Cardiac septum (tissue), 1 donor: ENCODE results near the gene MTCH1. TPM values are rescaled to one million over a fixed set of nuclear protein-coding genes. Genes with fewer than 3 reads are reported as not detected.

Source experiments
- DNase-seq: peaks from one replicate; pipeline ENCODE4 v3.0.0-alpha.2; 2020; ENCODE audit warnings: low spot score
- intact Hi-C: fragments of 100-400 bp; cut with DNase I; formaldehyde crosslinking; loops from one replicate; pipeline ENCODE4 v1.14.0; 2022
- long read RNA-seq: library from polyadenylated mRNA; unstranded; transcript quantifications from one replicate; pipeline ENCODE4 v2.0.0, GENCODE V29; 2021
- total RNA-seq: library from RNA; stranded (reverse); fragmentation: NEBNext Ultra II Directional; extraction: Animal tissue kit (Norgen Biotek cat#: 25700); gene quantifications from one replicate; pipeline ENCODE4 v1.2.1, GENCODE V29; 2021
- donor health status: DM: no; HTN: no; CAD: no.

The MTCH1 gene
- total RNA-seq = 139 TPM
- long read RNA-seq, transcript MTCH1-201 (12 exons, 2,006 nt) = minor isoform, 155 of 515 reads
- long read RNA-seq, transcript MTCH1-204 (11 exons, 1,572 nt) = minor isoform, 9 of 515 reads
- long read RNA-seq, transcript MTCH1-202 (12 exons, 2,057 nt) = major isoform, 267 of 515 reads
- long read RNA-seq, partial matches to known transcripts = 32 of 515 reads
- long read RNA-seq, other reads (novel, unspliced or antisense) = 52 of 515 reads

GRCh38 chr6:36985808-36986703, at the start of gene MTCH1:
MTCH1 (minus strand) TSS chr6:36986196; CDS start chr6:36986173, 23 bp downstream.
- intact Hi-C loops = no loop called here

DNA sequence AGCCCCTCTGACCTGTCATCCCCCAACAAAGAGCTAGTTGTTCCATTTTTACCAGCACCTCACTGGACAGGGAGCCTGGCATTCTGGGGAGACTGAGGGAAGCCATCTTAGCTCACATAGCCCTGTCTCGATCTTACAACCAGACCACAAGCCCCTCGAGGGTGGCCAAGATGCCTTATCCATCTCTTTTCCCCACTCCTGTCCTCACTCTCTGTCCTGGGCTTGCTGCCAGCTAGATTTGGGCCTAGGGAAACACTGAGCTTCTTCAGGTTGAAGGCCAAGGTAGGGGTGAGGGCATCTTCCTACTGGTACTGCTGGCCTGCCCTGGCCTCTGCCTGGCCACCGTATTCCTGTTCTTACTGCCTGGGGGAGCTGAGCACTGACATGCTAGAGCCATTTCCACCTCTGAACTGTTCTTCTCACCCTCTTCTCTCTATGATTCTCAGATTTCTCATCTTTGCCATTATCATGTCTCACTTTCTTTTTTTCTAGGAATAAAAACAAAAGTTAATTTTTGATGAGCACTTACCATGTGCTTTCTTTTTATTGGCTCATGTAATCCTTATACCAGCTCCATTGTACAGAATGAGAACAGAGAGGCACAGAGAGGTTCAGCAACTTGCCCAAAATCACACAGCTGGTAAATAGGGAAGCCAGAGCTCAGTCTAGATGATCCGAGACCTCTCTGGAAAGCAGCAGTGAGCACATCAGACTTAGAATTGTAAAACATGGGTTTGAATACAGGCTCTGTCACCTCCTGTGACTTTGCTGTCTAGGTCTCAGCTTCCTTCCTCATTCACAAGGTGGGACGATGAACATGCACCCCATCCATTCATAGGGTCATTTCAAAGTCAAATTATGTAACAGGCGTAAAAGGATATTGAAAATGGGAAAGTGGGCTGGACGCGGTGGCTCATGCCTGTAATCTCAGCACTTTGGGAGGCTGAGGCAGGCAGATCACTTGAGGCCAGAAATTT, 48.1 kb upstream of the MTCH1 start:
- intact Hi-C loops = no loop called here
- DNase-seq = no peak

More at GRCh38 chr6:36985808-36986703, at the start of gene MTCH1:
- DNase-seq = peak; percentile 95

GRCh38 chr6:37033255-37033654, 47.3 kb upstream of the MTCH1 start:
- intact Hi-C loops = no loop called here
- DNase-seq = no peak

DNA sequence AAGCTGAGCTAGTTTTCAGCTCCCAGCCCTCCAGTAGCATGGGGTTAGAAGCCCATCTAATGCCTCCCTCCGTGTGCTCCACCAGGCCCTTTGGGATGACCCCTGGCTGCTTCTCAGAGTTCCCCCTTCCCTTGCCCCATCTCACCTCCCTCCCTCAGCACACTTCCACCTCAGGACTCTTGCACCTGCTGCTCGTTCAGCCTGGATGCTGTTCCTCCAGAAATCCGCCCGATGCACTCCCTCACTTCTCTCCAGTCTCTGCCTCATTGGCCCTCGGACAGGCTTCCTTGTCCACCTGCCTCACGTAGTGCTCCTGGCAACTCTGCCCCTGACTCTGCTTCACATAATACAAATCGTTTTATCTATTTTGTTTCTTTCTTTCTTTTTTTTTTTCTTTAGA, 46.2 kb upstream of the MTCH1 start:
- DNase-seq = no peak
- intact Hi-C loops = no loop called here

DNA sequence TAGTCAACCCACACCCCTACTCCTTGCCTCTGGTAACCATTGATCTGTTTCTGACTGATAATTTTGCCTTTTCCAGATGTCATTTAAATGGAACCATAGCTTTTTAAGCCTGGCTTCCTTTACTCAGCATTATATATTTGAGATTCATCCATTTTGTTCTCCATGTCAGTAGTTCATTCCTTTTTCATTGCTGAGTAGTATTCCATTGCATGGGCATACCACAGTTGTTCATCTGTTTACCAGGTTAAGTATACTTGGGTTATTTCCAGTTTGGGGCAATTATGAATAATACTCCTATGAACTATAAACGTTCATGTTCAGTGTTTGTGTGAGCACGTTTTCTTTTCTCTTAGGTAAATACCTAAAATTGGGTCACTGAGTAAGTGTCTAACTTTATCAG, 44.6 kb upstream of the MTCH1 start:
- intact Hi-C loops = no loop called here
- DNase-seq = no peak

- peak; percentile 95 for DNase-seq
- intact Hi-C loops = loop anchor here (2.0 kb wide), 1 partner anchor 143 kb away; no protein-coding TSS in a partner anchor
Measured at GRCh38 chr6:37029249-37029971, 43.4 kb upstream of the MTCH1 start.

DNA sequence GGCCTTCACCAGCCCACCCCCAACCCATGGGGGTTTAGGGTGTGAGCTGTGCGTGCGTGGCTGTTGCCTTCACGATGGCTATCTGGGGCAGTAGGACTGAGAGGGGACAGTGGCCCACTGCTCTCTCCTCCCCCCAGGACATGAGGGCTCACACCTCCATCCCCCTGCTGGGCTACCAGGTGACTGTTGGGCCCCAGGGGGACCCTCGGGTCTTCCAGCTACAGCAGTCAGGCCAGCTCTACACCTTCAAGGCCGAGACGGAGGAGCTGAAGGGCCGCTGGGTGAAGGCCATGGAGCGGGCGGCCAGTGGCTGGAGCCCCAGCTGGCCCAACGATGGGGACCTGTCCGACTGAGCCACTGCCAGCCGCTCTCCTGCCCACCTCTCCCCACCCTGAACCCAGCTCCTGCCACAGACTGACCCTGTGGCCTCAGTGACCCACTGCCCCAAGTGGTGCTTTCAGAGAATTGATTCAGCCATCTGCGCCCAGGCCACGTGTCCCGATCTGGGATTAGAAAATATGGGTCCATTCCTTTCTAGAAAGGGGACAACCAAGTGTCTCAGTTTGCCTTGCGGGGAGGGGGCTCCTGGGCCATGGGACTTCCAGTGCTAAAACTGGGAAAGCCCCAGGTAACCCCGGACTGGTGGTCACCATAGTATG, 41.9 kb upstream of the MTCH1 start:
- no peak for DNase-seq
- intact Hi-C loops = loop anchor here (2.0 kb wide), 1 partner anchor 145 kb away; no protein-coding TSS in a partner anchor

DNA sequence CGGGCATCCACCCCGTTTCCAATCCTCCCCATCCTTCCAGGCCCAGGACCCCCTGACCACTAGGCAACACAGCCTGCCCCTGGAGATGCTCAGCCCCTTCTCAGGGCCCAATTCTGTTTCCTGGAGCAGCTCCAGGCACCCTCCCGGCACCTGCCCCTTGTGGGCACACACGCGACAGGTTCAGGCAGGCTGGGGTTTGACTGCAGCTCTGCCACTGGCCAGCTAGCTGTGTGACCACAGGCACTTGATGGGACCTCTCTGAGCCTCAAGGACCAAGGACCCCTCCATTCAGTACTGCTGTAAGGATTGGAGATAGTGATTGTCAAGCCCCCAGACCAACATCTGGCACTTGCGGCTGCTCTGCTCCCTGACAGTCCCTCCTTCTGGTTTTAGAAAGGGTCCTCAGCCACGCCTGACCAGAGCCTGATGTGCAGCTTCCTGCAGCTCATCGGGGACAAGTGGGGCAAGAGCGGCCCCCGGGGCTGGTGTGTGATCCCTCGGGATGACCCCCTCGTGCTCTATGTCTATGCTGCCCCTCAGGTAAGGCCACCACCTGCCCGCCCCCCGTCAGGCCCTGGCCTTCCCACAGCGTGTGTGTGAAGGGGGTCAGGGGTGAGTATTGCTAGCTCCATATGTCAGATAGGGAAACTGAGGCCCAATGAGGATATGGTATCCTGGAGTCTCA, 41.2 kb upstream of the MTCH1 start:
- intact Hi-C loops = no loop called here
- DNase-seq = no peak

DNA sequence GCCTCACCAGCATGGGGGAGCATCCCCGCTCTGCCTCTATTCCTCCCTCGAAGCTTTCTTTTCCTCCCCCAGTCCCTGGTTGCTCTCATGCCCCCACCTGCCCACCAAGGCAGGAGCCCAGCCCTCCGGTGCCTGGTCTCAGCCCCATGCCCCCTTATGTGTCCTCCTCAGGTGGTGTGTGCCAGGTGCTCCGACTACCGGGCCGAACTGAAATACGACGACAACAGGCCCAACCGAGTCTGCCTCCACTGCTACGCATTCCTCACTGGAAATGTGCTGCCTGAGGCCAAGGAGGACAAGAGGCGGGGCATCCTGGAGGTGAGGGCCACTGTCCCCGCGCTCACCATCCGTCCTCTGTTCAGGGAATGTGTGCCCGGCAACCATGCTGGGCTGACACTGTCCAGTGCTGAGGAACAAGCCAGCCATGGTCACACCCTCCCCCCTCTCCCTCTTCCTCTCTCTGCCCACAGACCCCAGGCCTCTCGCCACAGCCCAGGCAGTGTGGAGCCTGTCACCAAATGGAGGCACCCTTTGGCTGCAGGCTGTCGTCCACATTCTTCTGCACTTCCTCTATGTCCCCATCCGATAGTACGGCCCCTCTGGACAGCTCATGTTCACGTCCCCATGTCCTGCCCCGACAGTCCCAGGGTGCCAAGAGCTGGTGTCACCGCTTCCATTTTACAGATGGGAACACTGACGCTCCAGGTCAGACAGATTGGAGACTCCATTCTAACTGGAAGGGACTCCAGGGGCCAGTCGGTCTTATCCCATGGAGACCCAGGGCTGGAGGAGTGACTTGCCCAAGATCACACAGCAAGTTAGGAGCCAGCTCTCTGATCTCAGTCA, 39.8 kb upstream of the MTCH1 start:
- intact Hi-C loops = no loop called here
- no peak for DNase-seq

DNA sequence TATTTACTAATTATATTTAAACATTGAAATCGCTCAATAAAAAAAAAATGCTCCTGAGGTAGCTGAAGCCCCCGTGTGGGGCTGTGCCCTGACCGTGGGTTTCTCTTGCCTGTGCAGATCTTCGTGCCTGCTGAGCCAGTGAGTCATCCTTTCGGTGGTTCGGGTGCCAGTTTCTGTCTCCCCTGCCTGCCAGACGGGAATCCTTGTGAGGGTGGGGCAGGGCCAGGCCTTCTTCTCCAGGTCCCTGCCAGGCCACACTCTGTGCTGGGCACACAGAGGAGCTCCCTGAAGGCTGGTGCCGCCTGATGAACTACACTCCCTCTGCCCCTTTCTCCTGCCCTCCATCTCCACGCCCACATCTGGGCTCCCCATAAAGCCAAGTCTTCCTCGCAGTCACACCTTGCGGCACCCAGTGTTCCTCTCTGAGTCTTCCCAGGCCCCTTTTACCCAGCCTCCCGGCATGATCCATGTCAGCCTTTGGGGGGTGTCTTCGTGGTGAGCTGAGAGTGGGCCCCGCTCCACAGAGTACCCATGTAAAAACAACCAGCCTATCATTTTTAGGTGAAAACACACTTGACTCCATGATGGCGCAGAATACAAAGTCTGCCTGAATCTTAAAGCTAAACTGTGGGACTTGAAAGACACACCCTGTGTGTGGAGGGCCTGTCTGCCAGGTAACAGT, 38.8 kb upstream of the MTCH1 start:
- DNase-seq = no peak
- intact Hi-C loops = no loop called here

DNA sequence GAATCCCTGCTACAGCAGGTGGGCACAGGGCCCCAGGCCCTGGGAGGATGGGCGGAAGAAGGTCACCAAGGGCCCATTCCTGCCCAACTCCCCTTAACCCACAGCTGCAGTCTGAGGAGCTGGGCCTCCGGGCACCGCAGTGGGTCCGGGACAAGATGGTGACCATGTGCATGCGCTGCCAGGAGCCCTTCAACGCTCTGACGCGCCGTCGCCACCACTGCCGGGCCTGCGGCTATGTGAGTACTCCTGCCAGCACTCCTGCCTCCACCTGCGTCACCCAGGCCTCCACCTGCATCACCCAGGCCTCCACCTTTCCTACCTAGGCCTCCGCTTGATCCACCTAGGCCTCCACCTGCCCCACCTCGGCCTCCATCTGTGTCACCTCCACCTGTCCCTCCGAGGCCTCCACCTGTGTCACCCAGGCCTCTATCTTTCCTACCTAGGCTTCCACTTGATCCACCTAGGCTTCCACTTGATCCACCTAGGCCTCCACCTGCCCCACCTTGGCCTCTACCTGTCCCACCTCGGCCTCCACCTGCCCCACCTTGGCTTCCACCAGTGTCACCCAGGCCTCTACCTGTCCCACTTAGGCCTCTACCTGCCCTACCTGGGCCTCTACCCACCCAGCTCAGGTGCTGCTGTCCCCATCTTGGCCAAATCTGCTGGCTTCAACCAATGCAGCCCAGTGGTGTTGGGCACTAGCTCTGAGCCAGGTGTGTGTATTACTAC, 36.3 kb upstream of the MTCH1 start:
- DNase-seq = no peak
- intact Hi-C loops = no loop called here

GRCh38 chr6:37021356-37022129, 35.5 kb upstream of the MTCH1 start:
- intact Hi-C loops = no loop called here
- no peak for DNase-seq

DNA sequence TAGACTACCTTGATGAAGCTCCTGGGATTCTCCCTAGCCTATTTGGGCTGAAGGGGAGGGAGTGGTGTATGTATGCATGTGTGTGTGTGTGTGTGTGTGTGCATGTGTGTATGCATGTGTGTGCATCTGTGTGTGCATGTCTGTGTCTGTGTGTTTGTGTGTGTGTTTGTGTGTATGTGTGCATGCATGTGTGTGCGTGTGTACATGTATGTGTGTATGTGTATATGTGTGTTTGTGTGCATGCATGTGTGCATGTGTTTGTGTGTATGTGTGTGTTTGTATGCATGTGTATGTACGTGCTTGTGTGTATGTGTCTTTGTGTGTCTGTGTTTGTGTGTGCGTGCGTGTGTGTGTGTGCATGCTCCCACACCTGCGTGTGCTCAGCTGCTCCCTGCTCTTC, 34.8 kb upstream of the MTCH1 start:
- DNase-seq = no peak
- intact Hi-C loops = no loop called here

DNA sequence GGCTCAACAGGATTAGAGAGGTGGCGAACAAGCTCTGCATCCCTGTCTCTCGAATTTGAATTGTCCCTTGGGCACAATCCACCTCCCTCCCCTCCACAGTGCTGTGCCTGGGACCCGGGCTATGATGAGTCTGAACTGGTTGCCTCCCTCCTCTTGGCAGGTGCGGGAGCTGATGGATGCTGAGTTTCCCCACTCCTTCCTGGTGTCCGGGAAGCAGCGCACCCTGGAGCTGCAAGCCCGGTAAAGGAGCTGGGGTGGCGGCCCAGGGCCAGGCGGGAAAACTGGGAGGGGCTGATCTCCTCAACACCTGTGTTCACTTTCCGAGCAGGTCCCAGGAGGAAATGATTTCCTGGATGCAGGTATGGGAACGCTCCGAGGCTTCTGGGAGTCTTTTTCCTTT, 34.4 kb upstream of the MTCH1 start:
- intact Hi-C loops = no loop called here
- no peak for DNase-seq

DNA sequence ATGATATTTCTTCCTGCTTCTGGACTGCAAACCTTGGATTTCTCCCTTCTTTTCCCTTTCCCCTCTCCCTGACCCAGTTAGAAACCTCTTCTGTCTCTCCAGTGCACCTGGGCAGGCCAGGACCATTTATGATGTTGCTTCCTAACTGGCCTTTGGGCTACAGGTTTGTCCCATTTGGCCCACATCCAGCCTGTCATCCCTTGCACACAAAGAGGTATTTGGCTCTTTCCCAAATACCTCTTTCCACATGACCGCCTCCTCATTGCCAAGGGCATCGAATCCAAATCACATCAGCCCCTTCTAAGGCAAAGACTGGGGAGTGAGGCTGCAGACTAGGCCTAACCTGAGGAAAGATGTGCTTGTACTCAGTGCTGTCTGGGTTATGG, 33.1 kb upstream of the MTCH1 start:
- intact Hi-C loops = loop anchor here (2.0 to 5.0 kb wide), 4 partner anchors 134 to 252 kb away; partner anchors contain the start of gene C6orf89
- DNase-seq = no peak
